Small intestine (tissue), 7 donors: ENCODE data around the gene TNFRSF25. TPM values are rescaled to one million over a fixed set of nuclear protein-coding genes. Genes with fewer than 3 reads are reported as not detected.
"Not testable (repeated sequence)": the region's sequence is repeated elsewhere in the genome, so short reads cannot be mapped to it uniquely, and the experiment has no call there.

Experiments used
- DNase-seq, 2 donors: peaks; one replicate each; pipeline versions ENCODE4 v3.0.0 to v3.0.0-alpha.2; 2013
- FAIRE-seq: peaks from 2 replicates; lab custom pipeline; 2012; peaks lifted over from hg19 to GRCh38; lab: Jason Lieb, UNC
- H3K27ac ChIP-seq, 3 donors: one replicate each; pipeline ENCODE4 v1.5.1; 2013; ENCODE audit warnings: low read length in 2 of 3, mild to moderate bottlenecking in 2 of 3, control low read depth in 1 of 3, inconsistent platforms in 1 of 3, low read depth in 1 of 3, moderate library complexity in 1 of 3
- H3K27me3 ChIP-seq, 3 donors: one replicate each; pipeline ENCODE4 v1.6.1; 2013; ENCODE audit warnings: low read length in 3 of 3, inconsistent platforms in 1 of 3; ENCODE audit not compliant: control insufficient read depth in 3 of 3, insufficient read depth in 3 of 3
- H3K36me3 ChIP-seq, 3 donors: one replicate each; pipeline ENCODE4 v1.6.1; 2013; ENCODE audit warnings: low read length in 3 of 3, inconsistent platforms in 1 of 3, low read depth in 1 of 3, mild to moderate bottlenecking in 1 of 3, moderate library complexity in 1 of 3; ENCODE audit not compliant: control insufficient read depth in 3 of 3, insufficient read depth in 2 of 3
- H3K4me1 ChIP-seq, 3 donors: one replicate each; pipeline ENCODE4 v1.6.1; 2013; ENCODE audit warnings: low read length in 2 of 3, inconsistent platforms in 1 of 3, low read depth in 1 of 3, mild to moderate bottlenecking in 1 of 3, moderate library complexity in 1 of 3; ENCODE audit not compliant: control insufficient read depth in 3 of 3, insufficient read depth in 2 of 3
- H3K4me3 ChIP-seq, 3 donors: one replicate each; pipeline ENCODE4 v1.5.1; 2013; ENCODE audit warnings: low read length in 3 of 3, control low read depth in 1 of 3, inconsistent platforms in 1 of 3, low read depth in 1 of 3, mild to moderate bottlenecking in 1 of 3, moderate library complexity in 1 of 3
- H3K9me3 ChIP-seq, 2 donors: one replicate each; pipeline ENCODE4 v1.6.1; 2013; ENCODE audit warnings: low read depth in 1 of 2, low read length in 1 of 2; ENCODE audit not compliant: control insufficient read depth in 2 of 2, insufficient read depth in 1 of 2
- WGBS, 3 donors: extraction: QIAGEN DNeasy Blood & Tissue Kit; methylation state at CpG; one replicate each; pipeline ENCODE4 v1.1.7; 2013; 5-methylcytosine and 5-hydroxymethylcytosine counted together
- polyA plus RNA-seq, 4 donors: library from polyadenylated mRNA; stranded (reverse) in 3 of 4; unstranded in 1 of 4; fragments of 200-250 nt in 3 of 4; fragments of 120-200 nt in 1 of 4; gene quantifications; one replicate each; pipeline versions ENCODE4 v1.2.1 to v1.2.3, GENCODE V29; 2013
- donor health status: healthy with polysubstance abuse.
- donor health status: control.
- donor health status: control.
- donor health status: Bipolar disorder and iron deficiency.
- donor health status: healthy.

The TNFRSF25 gene
- polyA plus RNA-seq, 4 donors = 23.0 to 52.7 (median 33.2) TPM

DNA sequence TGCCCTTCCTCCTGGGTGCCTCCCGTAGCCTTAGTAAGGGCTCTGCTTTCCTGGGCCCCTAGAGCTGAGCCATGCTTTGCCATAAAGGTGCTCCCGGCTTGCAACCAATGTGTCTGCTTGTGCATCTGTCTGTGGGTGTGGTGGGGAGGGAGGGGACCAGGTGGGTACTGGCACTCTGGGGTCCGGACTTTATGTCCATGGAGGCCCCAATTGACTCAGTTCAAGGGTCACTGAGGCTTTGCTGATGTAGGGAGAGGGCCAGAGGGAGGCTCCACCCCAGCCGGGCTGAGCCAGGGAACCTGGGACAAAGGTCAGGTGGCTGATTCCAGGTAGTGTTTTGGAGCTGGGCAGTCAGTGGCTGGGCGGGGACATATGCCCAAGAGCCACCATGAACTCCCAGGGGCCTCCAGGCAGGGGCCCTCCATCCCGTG lies 15.0 kb downstream of the TNFRSF25 start:
- H3K27me3 ChIP-seq = peaks cover 0 to 24% (median 21%) of the 10 kb centered on the region in 3 donors
- peak overlapping the region in 2 of 3 donors; percentile 62 to 82 for H3K4me3 ChIP-seq

DNA sequence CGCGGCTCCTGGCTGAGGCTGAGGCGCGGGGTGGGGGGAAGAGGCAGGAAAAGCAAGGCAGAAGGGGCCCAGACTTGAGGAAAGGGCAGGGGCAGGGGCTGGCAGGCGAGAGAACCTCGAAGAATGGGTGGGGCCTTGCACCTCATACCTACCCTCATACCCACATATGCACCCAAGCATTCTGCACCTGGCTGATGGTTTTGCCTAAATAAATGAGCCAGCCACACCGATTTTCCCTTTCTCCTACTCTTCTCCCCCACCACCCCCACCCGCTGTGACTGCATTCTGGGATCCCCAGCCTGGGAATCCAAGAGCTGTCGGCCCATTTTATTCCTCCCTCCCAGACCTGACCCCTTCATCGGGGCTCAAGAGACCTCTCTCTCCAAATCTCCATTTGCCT lies 15.5 kb downstream of the TNFRSF25 start:
- peak overlapping the region in 2 of 3 donors; percentile 14 to 82 for H3K4me3 ChIP-seq
- peaks cover 0 to 49% (median 0%) of the 10 kb centered on the region in 3 donors for H3K36me3 ChIP-seq
- WGBS, 3 donors = 15 to 23% (median 18%) methylated on average over 8 to 10 of the region's 10 CpGs
- H3K27me3 ChIP-seq = peaks cover 0 to 22% (median 21%) of the 10 kb centered on the region in 3 donors
- DNase-seq, H3K9me3 ChIP-seq, FAIRE-seq: not testable (repeated sequence)
- H3K27ac ChIP-seq = peak overlapping the region; percentile 75 to 97 (median 82)
- H3K4me1 ChIP-seq = peaks cover 0 to 22% (median 0%) of the 10 kb centered on the region in 3 donors

More for the DNA sequence above, 15.0 kb downstream of the TNFRSF25 start:
- Histone ChIP-seq H3K4me1 (peaks cover 0 to 19% (median 0%) of the 10 kb centered on the region in 3 donors), H3K27ac (peak overlapping the region; percentile 75 to 97 (median 82)), H3K36me3 (peaks cover 0 to 54% (median 0%) of the 10 kb centered on the region in 3 donors), H3K9me3 (no peaks in the 10 kb centered on the region)
- FAIRE-seq (no peak), DNase-seq (peak; percentile 96 to 98)
- 11 to 50% (median 30%) methylated on average over 6 of the region's 6 CpGs for WGBS, 3 donors

DNA sequence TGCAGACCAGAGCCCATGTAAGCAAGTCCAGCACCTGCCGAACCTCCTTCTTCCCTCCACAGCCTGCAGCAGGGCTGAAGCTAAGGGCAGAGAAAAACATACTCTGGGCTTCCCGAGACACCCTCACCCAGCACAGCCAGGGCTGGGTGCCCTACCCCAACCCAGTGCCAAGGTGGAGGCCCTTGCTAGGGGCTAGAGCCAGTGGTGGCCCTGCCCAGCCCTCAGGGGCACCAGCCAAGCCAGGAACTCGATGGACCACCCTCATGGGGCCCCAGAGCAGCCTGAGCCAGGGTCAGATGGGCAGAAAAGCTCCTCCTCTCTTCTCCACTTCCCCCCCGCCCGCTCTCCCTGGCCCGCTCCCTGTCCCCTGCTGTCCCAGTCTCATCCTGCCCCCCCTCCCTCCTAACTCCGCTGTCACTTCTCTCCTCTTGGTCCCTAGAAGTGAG lies 15.9 kb downstream of the TNFRSF25 start:
- DNase-seq (peak in 1 of 2 donors; percentile 65), FAIRE-seq (no peak)
- Histone ChIP-seq H3K27me3 (peaks cover 0 to 21% (median 19%) of the 10 kb centered on the region in 3 donors), H3K4me1 (peaks cover 0 to 26% (median 0%) of the 10 kb centered on the region in 3 donors), H3K27ac (peak overlapping the region; percentile 70 to 97 (median 82)), H3K9me3 (no peaks in the 10 kb centered on the region), H3K4me3 (peak overlapping the region in 2 of 3 donors; percentile 54 to 82), H3K36me3 (peaks cover 0 to 48% (median 0%) of the 10 kb centered on the region in 3 donors)
- WGBS, 3 donors = 18 to 31% (median 29%) methylated on average over 3 to 7 of the region's 7 CpGs

DNA sequence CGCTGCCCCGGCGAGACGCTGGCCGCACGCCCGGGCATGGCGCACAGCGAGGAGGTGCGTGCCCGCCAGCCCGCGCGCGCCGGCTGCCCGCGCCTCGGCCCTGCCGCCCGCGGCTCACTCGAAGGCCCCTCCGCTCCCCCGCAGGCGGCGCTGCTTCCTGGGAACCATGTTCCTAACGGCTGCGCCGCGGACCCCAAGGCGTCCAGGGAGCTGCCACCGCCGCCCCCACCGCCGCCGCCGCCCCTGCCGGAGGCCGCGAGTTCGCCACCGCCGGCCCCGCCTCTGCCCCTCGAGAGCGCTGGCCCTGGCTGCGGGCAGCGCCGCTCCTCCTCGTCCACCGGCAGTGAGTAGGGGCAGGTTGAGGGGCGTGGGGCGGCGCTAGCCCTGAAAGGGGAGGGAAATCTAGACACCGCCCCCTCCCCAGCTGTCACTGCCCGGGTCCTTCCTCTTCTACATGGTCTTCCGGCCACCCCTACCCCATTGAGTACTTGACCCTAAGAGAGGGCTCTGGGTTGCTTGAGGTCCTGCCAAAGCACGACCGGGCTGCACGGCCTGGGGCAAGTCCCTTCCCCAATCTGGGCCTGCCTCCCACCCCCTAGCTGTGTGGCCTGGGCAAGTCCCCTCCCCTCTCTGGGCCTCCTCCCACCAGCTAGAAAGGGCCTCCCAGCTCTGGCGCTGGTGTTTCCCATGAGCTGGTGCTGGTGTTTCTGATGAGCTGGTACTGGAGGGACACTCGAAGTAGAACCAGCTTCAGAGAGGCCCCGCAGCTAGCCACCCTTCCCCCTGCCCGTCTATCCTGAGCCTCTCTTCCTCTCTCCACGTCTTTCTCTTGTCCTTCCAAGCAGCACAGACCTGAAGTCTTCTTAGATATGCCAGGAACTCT lies 17.0 kb downstream of the TNFRSF25 start:
- Histone ChIP-seq H3K27ac (peak overlapping the region; percentile 65 to 97 (median 88)), H3K4me3 (peak overlapping the region in 2 of 3 donors; percentile 54 to 82), H3K4me1 (peaks cover 0 to 31% (median 0%) of the 10 kb centered on the region in 3 donors), H3K36me3 (peaks cover 0 to 42% (median 0%) of the 10 kb centered on the region in 3 donors), H3K9me3 (no peaks in the 10 kb centered on the region), H3K27me3 (peaks cover 0 to 21% (median 17%) of the 10 kb centered on the region in 3 donors)
- DNase-seq (peak in 1 of 2 donors; percentile 81), FAIRE-seq (no peak)
- WGBS, 3 donors = 3 to 13% (median 6%) methylated on average over 22 to 66 of the region's 66 CpGs

DNA sequence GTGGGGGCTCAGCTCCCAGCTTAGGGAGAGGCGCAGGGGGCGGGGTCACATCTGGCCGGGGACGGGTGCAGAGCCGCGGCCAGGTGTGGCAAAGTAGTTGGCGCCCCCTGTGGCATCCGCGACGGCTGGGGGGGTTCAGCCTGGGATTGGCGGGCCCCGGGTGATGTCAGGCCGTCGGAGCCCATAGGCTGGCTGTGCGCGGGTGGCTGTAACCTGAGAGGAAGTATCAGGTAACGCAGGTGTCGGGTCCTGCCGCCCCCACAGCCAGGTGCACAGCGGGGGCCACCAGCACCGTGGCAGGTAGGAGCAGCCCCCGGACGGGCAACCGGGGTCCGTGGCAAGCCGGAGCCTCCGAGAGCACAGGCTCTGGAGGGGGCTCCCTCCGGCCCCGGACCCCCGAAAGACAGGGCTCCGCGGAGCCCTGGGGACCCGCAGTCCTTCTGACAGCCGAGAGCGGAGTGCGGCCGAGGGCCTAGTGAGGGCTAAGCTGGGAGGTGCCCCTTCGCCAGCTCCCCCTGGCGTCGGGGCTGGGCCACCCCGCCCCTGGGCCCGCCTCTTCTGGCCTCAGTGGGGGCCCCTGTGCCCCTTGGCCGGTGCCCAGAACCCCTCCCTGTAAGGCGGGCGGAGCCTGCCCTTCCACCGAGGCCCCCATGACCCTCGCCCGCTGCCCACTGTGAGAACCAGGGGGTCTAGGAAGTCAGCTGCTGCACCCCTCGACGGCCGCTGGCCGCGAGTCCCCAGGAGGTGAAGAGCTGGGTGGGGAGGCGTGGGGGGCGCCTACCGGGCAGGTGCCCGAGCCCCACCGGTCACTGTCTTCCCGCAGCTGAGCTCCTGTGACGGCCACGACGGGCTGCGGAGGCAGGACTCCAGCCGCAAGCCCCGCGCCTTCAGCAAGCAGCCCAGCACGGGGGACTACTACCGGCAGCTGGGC lies 17.9 kb downstream of the TNFRSF25 start:
- WGBS, 3 donors = 1 to 3% (median 3%) methylated on average over 46 to 68 of the region's 68 CpGs
- peak overlapping the region in 2 of 3 donors; percentile 54 to 82 for H3K4me3 ChIP-seq
- H3K9me3 ChIP-seq = no peaks in the 10 kb centered on the region
- peaks cover 0 to 21% (median 17%) of the 10 kb centered on the region in 3 donors for H3K27me3 ChIP-seq
- DNase-seq (peak in 1 of 2 donors; percentile 89), FAIRE-seq (no peak)
- peak overlapping the region; percentile 65 to 97 (median 88) for H3K27ac ChIP-seq
- H3K36me3 ChIP-seq = peaks cover 0 to 32% (median 0%) of the 10 kb centered on the region in 3 donors
- peaks cover 0 to 31% (median 0%) of the 10 kb centered on the region in 3 donors for H3K4me1 ChIP-seq

DNA sequence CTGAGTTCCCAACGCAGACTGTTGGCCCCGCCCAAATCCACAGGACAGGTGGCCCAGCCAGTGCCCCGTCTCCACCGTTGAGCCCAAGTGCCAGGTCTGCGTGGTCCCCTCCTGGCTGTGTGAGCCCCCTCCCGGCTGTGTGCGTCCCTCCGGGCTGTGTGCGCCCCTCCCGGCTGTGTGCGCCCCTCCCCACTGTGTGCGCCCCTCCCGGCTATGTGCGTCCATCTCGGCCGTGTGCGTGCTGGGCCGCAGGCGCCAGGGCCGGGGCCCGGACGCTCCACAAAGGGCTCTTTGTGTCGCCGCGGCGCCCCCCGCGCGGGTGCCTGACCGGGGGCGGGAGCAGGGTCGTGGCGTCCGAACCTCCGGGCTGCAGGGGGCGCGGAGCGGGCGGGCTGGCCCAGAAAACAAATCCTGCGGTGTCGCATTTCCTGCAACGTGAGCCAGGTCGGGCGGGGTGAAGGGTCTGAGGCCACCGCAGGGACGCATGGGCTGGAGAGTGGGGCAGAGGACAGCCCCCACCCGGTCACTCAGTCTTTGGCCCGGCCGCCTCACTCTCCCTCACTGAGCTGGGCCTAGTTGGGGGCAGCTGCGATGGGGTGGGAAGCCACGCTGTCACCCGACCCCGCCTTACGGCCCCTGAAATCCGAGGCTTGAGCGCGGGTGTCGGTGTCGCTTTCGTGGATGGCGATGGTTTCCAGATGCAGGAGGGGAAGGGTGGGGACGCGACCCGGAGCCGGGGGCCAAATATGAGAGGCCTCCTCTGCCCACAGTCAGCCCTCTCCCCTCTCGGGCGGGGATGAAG lies 18.8 kb downstream of the TNFRSF25 start:
- Histone ChIP-seq H3K4me1 (peaks cover 0 to 28% (median 0%) of the 10 kb centered on the region in 3 donors), H3K4me3 (peak overlapping the region in 2 of 3 donors; percentile 54 to 82), H3K27me3 (peaks cover 0 to 21% (median 17%) of the 10 kb centered on the region in 3 donors), H3K27ac (peak overlapping the region in 1 of 3 donors; percentile 97), H3K9me3 (no peaks in the 10 kb centered on the region), H3K36me3 (peaks cover 0 to 24% (median 0%) of the 10 kb centered on the region in 3 donors)
- 2 to 3% (median 3%) methylated on average over 51 to 67 of the region's 67 CpGs for WGBS, 3 donors
- no peak for DNase-seq
- no peak for FAIRE-seq

DNA sequence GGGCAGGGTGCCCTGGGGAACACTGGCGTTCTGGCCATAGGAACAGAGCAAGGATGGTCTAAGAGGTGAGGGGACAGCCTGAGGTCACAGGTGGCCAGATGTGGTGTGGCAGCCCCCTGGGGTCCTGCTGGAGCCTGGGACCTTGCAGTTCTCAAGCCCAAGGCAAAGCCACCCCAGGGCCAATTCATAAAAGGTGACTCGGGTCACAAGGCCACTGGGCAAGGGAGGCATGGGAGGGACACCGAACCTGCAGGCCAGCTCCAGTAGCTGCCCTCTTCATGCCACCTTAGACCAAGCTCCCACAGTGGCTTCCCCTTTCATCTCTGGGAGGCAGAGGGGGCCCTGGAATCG lies 19.3 kb downstream of the TNFRSF25 start:
- peaks cover 0 to 18% (median 0%) of the 10 kb centered on the region in 3 donors for H3K36me3 ChIP-seq
- 42 to 60% (median 55%) methylated on average over 4 of the region's 4 CpGs for WGBS, 3 donors
- peaks cover 0 to 22% (median 17%) of the 10 kb centered on the region in 3 donors for H3K27me3 ChIP-seq
- no peak overlapping the region for H3K27ac ChIP-seq
- peak overlapping the region in 1 of 3 donors; percentile 82 for H3K4me3 ChIP-seq
- H3K9me3 ChIP-seq = no peaks in the 10 kb centered on the region
- FAIRE-seq (no peak), DNase-seq (no peak)
- peaks cover 0 to 28% (median 0%) of the 10 kb centered on the region in 3 donors for H3K4me1 ChIP-seq
